Measurements from ENCODE around the gene CPB2. TPM values are rescaled to one million over a fixed set of nuclear protein-coding genes. Genes with fewer than 3 reads are reported as not detected.

The CPB2 gene, protein sequence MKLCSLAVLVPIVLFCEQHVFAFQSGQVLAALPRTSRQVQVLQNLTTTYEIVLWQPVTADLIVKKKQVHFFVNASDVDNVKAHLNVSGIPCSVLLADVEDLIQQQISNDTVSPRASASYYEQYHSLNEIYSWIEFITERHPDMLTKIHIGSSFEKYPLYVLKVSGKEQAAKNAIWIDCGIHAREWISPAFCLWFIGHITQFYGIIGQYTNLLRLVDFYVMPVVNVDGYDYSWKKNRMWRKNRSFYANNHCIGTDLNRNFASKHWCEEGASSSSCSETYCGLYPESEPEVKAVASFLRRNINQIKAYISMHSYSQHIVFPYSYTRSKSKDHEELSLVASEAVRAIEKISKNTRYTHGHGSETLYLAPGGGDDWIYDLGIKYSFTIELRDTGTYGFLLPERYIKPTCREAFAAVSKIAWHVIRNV
- not detected for total RNA-seq

GRCh38 chr13:46104868-46105267 lies at the start of gene CPB2:
CPB2 (minus strand) TSS chr13:46105033; CDS start chr13:46105009, 24 bp downstream.
- Histone ChIP-seq H3K27me3 (ENCODE audit: control insufficient read depth in 3 of 3, insufficient read depth in 3 of 3, low read length in 3 of 3) (peaks cover 0 to 2% (median 0%) of the 10 kb centered on the region in 3 donors), H3K9ac (ENCODE audit: low read depth in 1 of 3, low read length in 3 of 3) (no peak within 1 kb of the TSS), H3K4me3 (ENCODE audit: low read length in 3 of 3) (no peak within 1 kb of the TSS)

GRCh38 chr13:46154136-46154801 lies 49.4 kb upstream of the CPB2 start:
- H3K4me1 ChIP-seq (ENCODE audit: control insufficient read depth in 3 of 3, insufficient read depth in 3 of 3, low read length in 3 of 3): no peaks in the 10 kb centered on the region
- no peaks in the 10 kb centered on the region for H3K9me3 ChIP-seq (ENCODE audit: control insufficient read depth in 3 of 3, low read length in 3 of 3)
- H3K27me3 ChIP-seq (ENCODE audit: control insufficient read depth in 3 of 3, insufficient read depth in 3 of 3, low read length in 3 of 3): no peaks in the 10 kb centered on the region
- no peak overlapping the region for H3K27ac ChIP-seq (ENCODE audit: low read depth, low read length)
- H3K36me3 ChIP-seq (ENCODE audit: control insufficient read depth in 3 of 3, insufficient read depth in 3 of 3, low read length in 3 of 3): no peaks in the 10 kb centered on the region
- no peak overlapping the region for H3K4me3 ChIP-seq (ENCODE audit: low read length in 3 of 3)
- no peak overlapping the region for H3K9ac ChIP-seq (ENCODE audit: low read depth in 1 of 3, low read length in 3 of 3)

More at GRCh38 chr13:46104868-46105267, at the start of gene CPB2:
- Histone ChIP-seq H3K36me3 (ENCODE audit: control insufficient read depth in 3 of 3, insufficient read depth in 3 of 3, low read length in 3 of 3) (no peaks in the 10 kb centered on the region), H3K9me3 (ENCODE audit: control insufficient read depth in 3 of 3, low read length in 3 of 3) (no peaks in the 10 kb centered on the region), H3K27ac (ENCODE audit: low read depth, low read length) (no peak within 1 kb of the TSS), H3K4me1 (ENCODE audit: control insufficient read depth in 3 of 3, insufficient read depth in 3 of 3, low read length in 3 of 3) (peaks cover 0 to 4% (median 0%) of the 10 kb centered on the region in 3 donors)

GRCh38 chr13:46152627-46153328 lies 47.9 kb upstream of the CPB2 start:
- Histone ChIP-seq H3K9ac (ENCODE audit: low read depth in 1 of 3, low read length in 3 of 3) (no peak overlapping the region), H3K4me3 (ENCODE audit: low read length in 3 of 3) (no peak overlapping the region), H3K36me3 (ENCODE audit: control insufficient read depth in 3 of 3, insufficient read depth in 3 of 3, low read length in 3 of 3) (no peaks in the 10 kb centered on the region), H3K9me3 (ENCODE audit: control insufficient read depth in 3 of 3, low read length in 3 of 3) (no peaks in the 10 kb centered on the region), H3K27ac (ENCODE audit: low read depth, low read length) (no peak overlapping the region), H3K4me1 (ENCODE audit: control insufficient read depth in 3 of 3, insufficient read depth in 3 of 3, low read length in 3 of 3) (no peaks in the 10 kb centered on the region), H3K27me3 (ENCODE audit: control insufficient read depth in 3 of 3, insufficient read depth in 3 of 3, low read length in 3 of 3) (no peaks in the 10 kb centered on the region)

DNA sequence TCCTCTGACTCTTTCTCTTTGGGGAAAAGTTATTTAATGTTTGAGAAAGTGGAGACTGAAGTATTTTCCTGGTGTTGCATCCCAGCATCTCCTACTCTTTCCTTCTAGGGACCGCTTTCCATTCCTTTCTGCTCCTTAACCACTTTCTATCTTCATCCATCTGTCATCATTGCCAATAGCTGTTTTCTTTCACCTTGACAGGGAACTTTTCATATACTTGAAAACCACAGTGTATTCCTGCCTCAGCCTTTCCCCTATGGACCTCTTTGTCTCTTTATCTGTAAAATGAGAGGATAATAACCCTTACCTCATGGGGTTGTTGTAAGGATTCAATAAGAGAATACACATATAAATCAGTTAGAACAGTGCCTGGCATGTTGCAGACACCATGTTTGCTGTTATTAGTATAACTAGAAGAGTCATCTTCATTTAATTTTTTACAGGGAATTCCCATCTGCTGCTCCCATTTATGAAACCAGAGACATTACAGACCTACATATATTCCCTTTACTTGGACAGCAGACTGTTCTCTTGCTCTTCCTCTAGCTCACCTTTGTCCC lies 45.4 kb upstream of the CPB2 start:
- no peak overlapping the region for H3K27ac ChIP-seq (ENCODE audit: low read depth, low read length)
- H3K4me1 ChIP-seq (ENCODE audit: control insufficient read depth in 3 of 3, insufficient read depth in 3 of 3, low read length in 3 of 3): no peaks in the 10 kb centered on the region
- H3K9ac ChIP-seq (ENCODE audit: low read depth in 1 of 3, low read length in 3 of 3): no peak overlapping the region
- H3K9me3 ChIP-seq (ENCODE audit: control insufficient read depth in 3 of 3, low read length in 3 of 3): no peaks in the 10 kb centered on the region
- H3K27me3 ChIP-seq (ENCODE audit: control insufficient read depth in 3 of 3, insufficient read depth in 3 of 3, low read length in 3 of 3): no peaks in the 10 kb centered on the region
- no peak overlapping the region for H3K4me3 ChIP-seq (ENCODE audit: low read length in 3 of 3)
- no peaks in the 10 kb centered on the region for H3K36me3 ChIP-seq (ENCODE audit: control insufficient read depth in 3 of 3, insufficient read depth in 3 of 3, low read length in 3 of 3)

DNA sequence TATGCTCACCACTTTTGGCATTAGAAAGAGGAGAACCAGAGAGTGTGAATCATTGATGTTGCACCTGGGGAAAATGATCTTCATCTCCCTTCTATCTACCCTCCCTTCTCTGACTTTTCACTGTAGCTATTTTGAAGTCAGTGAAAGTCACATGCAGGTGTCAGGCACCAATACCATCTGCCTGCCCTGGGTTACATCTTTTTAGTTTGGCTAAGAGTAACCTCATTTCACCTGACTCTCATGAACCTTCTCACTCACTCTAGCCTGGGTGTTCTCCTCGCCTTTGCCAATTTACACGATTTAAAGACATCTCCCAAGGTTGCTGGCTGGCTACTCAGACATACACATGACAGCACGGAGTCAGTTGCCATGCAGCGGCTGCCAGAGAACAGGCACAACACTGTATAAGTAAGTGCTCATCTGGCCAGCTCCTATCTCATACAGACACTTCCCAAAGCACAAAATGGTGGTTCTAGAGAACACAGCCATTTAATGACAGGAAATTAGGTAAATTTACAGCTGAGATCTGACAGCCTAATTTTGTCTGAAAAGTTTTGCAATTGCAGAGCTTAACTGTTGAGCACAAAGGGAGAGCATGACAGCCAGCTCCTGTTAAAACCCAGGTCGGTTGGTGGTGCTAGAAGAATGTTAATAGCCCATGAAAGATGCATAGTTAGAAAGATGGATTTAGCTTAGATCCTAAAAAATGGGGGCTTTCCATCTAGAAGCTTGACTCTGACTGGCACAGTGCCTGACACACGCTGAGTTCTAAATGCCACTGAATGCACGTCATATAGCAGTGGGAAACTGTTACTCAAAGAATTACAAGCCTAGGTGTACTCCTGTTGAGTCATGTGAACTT lies 44.7 kb upstream of the CPB2 start:
- H3K4me3 ChIP-seq (ENCODE audit: low read length in 3 of 3): no peak overlapping the region
- H3K27ac ChIP-seq (ENCODE audit: low read depth, low read length): no peak overlapping the region
- H3K4me1 ChIP-seq (ENCODE audit: control insufficient read depth in 3 of 3, insufficient read depth in 3 of 3, low read length in 3 of 3): no peaks in the 10 kb centered on the region
- H3K36me3 ChIP-seq (ENCODE audit: control insufficient read depth in 3 of 3, insufficient read depth in 3 of 3, low read length in 3 of 3): no peaks in the 10 kb centered on the region
- H3K27me3 ChIP-seq (ENCODE audit: control insufficient read depth in 3 of 3, insufficient read depth in 3 of 3, low read length in 3 of 3): no peaks in the 10 kb centered on the region
- H3K9me3 ChIP-seq (ENCODE audit: control insufficient read depth in 3 of 3, low read length in 3 of 3): no peaks in the 10 kb centered on the region
- no peak overlapping the region for H3K9ac ChIP-seq (ENCODE audit: low read depth in 1 of 3, low read length in 3 of 3)

- no peak overlapping the region for H3K27ac ChIP-seq (ENCODE audit: low read depth, low read length)
- H3K9me3 ChIP-seq (ENCODE audit: control insufficient read depth in 3 of 3, low read length in 3 of 3): no peaks in the 10 kb centered on the region
- no peaks in the 10 kb centered on the region for H3K4me1 ChIP-seq (ENCODE audit: control insufficient read depth in 3 of 3, insufficient read depth in 3 of 3, low read length in 3 of 3)
- no peaks in the 10 kb centered on the region for H3K36me3 ChIP-seq (ENCODE audit: control insufficient read depth in 3 of 3, insufficient read depth in 3 of 3, low read length in 3 of 3)
- H3K4me3 ChIP-seq (ENCODE audit: low read length in 3 of 3): no peak overlapping the region
- H3K9ac ChIP-seq (ENCODE audit: low read depth in 1 of 3, low read length in 3 of 3): no peak overlapping the region
- H3K27me3 ChIP-seq (ENCODE audit: control insufficient read depth in 3 of 3, insufficient read depth in 3 of 3, low read length in 3 of 3): no peaks in the 10 kb centered on the region
These were observed 42.1 kb upstream of the CPB2 start for GRCh38 chr13:46146898-46147297.

GRCh38 chr13:46145950-46146349 lies 41.1 kb upstream of the CPB2 start:
- Histone ChIP-seq H3K36me3 (ENCODE audit: control insufficient read depth in 3 of 3, insufficient read depth in 3 of 3, low read length in 3 of 3) (no peaks in the 10 kb centered on the region), H3K9ac (ENCODE audit: low read depth in 1 of 3, low read length in 3 of 3) (no peak overlapping the region), H3K9me3 (ENCODE audit: control insufficient read depth in 3 of 3, low read length in 3 of 3) (no peaks in the 10 kb centered on the region), H3K4me3 (ENCODE audit: low read length in 3 of 3) (no peak overlapping the region), H3K27ac (ENCODE audit: low read depth, low read length) (no peak overlapping the region), H3K4me1 (ENCODE audit: control insufficient read depth in 3 of 3, insufficient read depth in 3 of 3, low read length in 3 of 3) (no peaks in the 10 kb centered on the region), H3K27me3 (ENCODE audit: control insufficient read depth in 3 of 3, insufficient read depth in 3 of 3, low read length in 3 of 3) (no peaks in the 10 kb centered on the region)

GRCh38 chr13:46145135-46145534 lies 40.3 kb upstream of the CPB2 start:
- no peaks in the 10 kb centered on the region for H3K4me1 ChIP-seq (ENCODE audit: control insufficient read depth in 3 of 3, insufficient read depth in 3 of 3, low read length in 3 of 3)
- no peaks in the 10 kb centered on the region for H3K9me3 ChIP-seq (ENCODE audit: control insufficient read depth in 3 of 3, low read length in 3 of 3)
- no peaks in the 10 kb centered on the region for H3K36me3 ChIP-seq (ENCODE audit: control insufficient read depth in 3 of 3, insufficient read depth in 3 of 3, low read length in 3 of 3)
- no peaks in the 10 kb centered on the region for H3K27me3 ChIP-seq (ENCODE audit: control insufficient read depth in 3 of 3, insufficient read depth in 3 of 3, low read length in 3 of 3)
- no peak overlapping the region for H3K9ac ChIP-seq (ENCODE audit: low read depth in 1 of 3, low read length in 3 of 3)
- no peak overlapping the region for H3K27ac ChIP-seq (ENCODE audit: low read depth, low read length)
- no peak overlapping the region for H3K4me3 ChIP-seq (ENCODE audit: low read length in 3 of 3)

DNA sequence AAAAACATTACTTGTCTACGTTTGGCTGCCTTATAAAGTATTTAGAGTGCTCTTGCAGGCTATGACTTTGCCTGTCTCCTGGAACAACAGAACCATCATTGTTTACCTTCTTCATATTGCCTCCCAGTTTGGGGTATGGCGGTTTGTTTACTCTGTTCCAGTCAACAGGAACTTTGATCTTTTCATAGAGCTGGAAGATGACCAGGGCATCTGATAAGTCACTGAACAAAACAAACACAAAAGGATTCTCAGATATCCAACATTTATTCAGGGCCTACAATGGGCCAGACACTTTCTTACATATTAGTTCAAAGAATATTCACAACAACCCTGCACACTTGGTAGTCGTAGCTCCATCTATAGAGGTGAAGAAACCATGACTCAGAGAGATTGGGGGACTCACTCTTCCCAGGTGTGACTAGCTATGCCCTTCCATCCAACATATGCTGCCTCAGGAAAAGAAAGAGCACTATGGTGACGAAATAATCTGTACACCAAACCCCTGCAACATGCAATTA lies 38.4 kb upstream of the CPB2 start:
- Histone ChIP-seq H3K36me3 (ENCODE audit: control insufficient read depth in 3 of 3, insufficient read depth in 3 of 3, low read length in 3 of 3) (no peaks in the 10 kb centered on the region), H3K27ac (ENCODE audit: low read depth, low read length) (no peak overlapping the region), H3K27me3 (ENCODE audit: control insufficient read depth in 3 of 3, insufficient read depth in 3 of 3, low read length in 3 of 3) (no peaks in the 10 kb centered on the region), H3K4me1 (ENCODE audit: control insufficient read depth in 3 of 3, insufficient read depth in 3 of 3, low read length in 3 of 3) (no peaks in the 10 kb centered on the region), H3K4me3 (ENCODE audit: low read length in 3 of 3) (no peak overlapping the region), H3K9ac (ENCODE audit: low read depth in 1 of 3, low read length in 3 of 3) (no peak overlapping the region), H3K9me3 (ENCODE audit: control insufficient read depth in 3 of 3, low read length in 3 of 3) (no peaks in the 10 kb centered on the region)

Data from skeletal muscle tissue (tissue), 4 donors.